Measurements from ENCODE around the gene ADAT1.

ADAT1 gene, protein sequence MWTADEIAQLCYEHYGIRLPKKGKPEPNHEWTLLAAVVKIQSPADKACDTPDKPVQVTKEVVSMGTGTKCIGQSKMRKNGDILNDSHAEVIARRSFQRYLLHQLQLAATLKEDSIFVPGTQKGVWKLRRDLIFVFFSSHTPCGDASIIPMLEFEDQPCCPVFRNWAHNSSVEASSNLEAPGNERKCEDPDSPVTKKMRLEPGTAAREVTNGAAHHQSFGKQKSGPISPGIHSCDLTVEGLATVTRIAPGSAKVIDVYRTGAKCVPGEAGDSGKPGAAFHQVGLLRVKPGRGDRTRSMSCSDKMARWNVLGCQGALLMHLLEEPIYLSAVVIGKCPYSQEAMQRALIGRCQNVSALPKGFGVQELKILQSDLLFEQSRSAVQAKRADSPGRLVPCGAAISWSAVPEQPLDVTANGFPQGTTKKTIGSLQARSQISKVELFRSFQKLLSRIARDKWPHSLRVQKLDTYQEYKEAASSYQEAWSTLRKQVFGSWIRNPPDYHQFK

DNA sequence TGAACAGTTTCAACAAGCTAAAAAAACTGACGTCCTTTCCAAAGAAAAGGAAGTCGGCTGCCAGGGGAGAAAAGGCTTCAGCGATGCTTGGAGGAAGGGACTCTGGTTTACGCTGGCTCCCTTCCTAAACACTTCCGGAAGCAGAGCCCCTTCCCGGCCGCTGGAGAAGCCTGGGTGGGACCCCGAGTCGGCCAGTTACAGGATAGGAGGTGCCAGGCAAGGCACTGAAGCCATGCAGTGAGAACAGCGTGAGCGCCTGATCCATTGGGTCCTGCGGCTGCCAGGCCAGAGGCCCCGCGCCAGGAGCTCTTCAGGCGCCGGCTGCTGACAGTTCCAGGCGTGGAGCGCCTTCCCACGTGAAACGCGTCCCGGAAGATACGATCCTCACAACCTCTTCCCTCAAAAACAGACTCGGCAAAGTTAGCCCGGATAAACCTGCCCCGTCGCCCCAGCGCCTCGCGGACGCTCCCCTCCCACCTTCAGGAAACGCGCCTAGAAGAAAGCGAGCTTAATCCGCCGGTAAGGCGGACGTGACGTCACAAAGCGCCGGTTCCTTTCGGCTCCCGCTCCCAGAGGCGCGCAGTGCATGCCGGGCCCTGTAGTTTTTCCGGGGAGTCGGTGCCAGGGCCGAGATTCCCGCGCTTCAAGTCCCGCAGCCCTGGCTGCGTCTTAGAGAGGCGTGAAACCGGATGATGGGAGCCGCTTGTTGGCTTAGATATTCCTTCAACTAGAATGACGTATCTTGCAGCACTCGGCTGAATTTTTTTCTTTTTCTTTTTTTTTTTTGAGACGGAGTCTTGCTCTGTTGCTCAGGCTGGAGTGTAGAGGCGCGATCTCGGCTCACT is at the start of gene ADAT1:
TSS of gene ADAT1 (minus strand) at position 521 of the 845 bp plus-strand sequence. CDS start 2,482 bp downstream, outside the sequence.
- DNase-seq, result peak; percentile 88 to 95

DNA sequence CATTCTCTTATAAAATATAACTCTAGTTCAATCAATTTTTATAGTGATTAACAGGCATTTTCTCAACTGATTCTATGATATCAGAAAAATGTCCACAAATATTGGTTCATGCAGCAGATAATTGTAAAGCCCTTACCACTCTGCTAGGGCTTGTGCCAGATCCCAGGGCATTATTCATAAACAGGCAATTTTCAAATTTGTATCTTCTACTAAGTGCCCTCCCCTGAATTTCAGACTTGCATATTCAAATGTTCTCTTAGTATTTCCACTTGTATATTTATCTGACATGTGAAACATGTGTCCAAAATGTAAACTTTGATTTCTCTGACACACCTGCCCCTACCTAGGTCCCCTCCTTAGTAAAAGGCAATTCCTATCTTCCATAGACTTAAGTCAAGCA is 44.4 kb upstream of the ADAT1 start:
- no peak for DNase-seq

DNA sequence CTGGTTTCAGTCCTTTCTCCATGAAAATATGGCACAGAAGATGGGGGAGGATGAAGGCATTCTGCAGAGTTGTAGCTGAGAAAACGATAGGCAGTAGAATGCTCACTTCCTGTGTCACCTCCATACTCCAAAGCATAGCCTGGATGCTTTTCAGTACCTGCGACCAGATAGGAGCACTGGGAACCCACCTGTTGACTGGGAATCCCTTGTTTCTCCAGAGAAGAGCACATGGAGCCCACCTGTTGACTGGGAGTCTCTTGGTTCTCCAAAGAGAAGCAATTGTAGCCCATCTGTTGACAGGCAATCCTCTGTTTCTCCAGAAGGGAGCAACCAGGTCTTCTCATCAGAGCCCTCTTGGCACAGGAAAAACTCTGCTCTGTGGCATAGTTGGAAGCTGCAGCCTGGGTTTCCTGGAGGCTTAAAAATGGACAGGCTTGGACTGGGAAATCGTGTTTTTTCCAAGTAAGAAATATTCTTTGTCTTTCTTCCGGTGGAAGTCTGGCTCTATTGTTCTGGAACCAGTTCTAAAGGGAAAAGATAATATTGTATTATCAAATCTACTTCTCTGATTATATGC is 37.7 kb upstream of the ADAT1 start:
- no peak for DNase-seq

DNA sequence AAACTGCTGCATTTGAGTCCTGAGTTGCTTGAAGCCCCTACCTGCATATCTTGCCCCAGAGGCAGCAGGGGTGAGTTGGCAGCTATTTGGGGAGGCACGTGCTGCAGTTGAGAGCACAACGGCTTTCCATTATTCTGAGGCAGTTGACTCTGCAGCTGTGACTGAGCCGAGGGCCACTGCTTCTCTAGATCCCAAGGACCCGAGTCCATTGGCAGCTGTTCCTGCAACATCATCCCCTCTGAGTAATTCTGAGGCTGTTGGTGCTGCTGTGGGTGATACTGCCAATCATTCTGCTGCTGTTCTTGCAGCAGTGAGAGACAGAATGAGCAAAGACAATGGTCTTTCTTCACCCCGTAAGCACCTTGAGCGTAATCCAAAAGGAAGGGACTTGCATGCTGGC is 37.2 kb upstream of the ADAT1 start:
- DNase-seq, result no peak

DNA sequence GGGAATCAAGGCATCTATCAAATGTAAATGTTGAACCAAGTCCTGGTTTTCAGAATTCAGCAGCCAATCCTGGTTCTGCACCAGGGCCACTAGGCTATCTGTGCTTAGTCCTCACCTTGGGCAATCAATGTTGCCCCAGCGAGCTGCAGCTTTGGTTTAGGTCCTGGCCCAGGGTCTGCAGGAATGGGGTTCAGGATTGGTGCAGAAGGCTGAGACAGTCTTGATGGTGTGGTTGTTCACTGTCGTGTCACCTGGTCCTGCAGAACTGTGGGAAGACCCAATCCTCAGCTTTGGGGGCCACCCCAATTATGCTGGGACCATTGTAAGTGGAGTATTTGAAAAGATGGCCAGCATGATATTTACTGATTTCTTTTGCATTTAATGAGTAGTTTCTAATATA is 35.1 kb upstream of the ADAT1 start:
- DNase-seq, result no peak

DNA sequence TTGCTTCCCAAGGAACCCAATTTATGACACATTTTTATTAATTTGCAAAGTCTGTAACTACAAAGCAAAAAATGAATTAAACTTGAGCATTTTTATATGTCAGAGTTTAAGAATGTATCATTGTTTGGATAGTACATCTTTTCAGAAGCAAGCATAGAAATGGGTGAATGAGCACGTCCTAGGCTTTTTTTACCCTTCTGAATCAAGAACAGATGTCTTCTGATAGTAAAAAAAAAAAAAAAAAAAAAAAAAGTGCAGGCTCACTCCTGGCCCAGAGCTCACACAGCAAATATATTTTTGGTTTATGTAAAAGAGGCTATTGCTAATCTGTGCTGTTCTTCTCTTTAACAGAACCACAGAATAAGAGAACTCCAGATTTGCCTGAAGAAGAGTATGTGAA is 30.8 kb upstream of the ADAT1 start:
- DNase-seq, result no peak

DNA sequence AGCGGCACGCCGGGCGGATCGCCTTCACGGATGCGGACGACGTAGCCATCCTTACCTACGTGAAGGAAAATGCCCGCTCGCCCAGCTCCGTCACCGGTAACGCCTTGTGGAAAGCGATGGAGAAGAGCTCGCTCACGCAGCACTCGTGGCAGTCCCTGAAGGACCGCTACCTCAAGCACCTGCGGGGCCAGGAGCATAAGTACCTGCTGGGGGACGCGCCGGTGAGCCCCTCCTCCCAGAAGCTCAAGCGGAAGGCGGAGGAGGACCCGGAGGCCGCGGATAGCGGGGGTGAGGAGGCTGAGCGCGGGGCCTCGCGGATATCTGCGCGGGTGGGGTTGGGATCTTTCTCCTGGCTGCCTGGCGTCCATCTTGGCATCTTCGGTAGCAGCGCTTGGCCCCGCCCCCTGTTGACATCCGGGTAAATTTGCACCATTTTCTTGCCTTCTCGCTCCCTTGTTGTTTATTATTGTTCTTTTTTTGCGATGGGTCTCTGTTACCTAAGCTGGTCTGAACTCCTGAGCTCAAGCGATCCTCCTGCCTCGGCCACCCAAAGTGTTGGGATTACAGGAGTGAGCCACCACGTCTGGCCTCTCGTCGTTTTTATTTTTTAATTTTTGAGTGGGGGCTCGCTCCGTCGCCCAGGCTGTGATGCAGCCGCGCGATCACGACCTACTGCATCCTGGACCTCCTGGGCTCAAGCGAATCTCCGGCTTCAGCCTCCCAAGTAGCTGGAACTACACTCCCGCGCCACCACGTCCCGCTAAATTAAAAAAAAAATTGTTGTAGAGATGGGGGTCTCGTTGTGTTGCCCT is 25.4 kb upstream of the ADAT1 start:
- DNase-seq, result peak in 1 of 2 experiments; percentile 45

DNA sequence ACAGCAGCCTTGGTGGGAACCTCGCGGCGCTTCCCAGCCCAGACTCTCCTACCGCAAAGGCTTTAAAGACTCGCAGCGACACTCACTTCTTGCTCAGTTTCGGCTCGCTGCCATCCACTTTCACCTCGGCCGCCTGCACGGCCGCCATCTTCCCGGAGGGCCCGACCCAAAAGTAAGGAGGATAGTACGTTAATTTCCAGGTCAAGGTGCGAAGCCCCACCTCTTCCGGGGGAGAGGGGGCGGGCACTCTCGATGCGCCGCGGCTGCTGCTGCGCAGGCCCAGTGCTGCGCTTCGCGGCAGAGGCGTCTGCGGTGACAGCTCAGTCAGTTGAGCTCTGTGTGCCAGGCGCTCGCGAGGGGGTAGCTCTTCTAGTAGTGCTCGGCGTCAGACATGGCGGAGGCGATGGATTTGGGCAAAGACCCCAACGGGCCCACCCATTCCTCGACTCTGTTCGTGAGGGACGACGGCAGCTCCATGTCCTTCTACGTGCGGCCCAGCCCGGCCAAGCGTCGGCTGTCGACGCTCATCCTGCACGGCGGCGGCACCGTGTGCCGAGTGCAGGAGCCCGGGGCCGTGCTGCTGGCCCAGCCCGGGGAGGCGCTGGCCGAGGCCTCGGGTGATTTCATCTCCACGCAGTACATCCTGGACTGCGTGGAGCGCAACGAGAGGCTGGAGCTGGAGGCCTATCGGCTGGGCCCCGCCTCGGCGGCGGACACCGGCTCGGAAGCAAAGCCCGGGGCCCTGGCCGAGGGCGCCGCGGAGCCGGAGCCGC is 24.6 kb upstream of the ADAT1 start, which contains the start of the genes KARS1 and TERF2IP:
TSS of gene KARS1 (minus strand) at position 174 of the 773 bp plus-strand sequence. CDS start at position 148, 26 bp downstream.
TSS of gene TERF2IP (plus strand) at position 282 of the 773 bp plus-strand sequence. CDS start at position 392, 110 bp downstream.
- DNase-seq, result peak; percentile 57 to 85

DNA sequence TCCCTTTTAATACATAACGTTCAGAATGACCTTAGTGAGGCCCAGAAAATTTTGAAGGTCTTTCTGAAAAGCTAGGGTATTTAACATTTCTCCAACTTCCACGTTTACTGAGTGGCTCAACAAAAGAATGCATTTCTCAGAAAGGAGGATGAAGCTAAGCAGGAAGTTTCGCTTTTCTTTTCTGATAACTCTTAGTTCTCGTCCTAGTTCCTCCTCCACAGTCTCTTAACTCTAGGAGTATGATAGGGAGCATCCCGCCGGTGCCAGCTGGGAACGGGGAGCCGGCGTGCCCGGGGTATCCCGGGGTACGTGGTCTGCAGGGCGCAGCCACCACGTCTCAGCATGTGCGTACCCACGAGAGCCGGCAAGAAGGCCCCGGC is 24.0 kb upstream of the ADAT1 start:
- no peak for DNase-seq

DNA sequence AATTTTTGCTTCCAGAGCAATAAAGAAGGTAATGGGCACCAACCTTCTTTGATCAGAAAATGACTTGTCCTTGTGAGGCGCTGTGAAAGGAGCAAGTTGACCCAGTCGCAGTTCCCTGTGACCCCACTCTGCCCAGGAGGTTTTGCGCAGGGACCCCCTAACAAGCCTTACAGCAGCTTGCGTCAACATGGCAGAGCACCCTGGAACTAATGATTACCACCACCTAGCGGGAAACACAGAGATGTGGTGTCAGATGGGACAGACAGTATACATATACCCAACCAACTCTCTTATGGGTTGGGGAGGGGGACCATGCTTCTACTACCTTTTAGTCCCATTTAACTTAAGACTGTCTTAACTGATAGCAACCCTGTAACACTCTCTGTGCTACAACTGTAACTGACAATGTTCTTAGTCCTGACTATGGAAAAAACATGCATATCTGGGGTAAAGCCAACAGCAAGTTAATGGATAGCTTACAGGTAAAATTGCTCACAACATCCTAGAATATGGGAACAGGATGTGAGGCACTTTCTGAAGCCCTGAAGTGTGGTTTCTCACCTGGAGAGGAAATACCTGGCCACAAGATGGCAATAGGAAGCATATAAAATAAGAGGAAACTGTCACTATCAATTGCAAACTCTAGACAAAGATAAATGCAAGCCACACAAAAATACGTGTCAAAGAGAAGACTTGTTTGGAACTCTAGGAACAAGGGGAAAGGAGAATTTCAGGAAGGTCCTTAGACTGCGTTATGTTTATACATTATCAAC is 21.3 kb upstream of the ADAT1 start:
- no peak for DNase-seq

DNA sequence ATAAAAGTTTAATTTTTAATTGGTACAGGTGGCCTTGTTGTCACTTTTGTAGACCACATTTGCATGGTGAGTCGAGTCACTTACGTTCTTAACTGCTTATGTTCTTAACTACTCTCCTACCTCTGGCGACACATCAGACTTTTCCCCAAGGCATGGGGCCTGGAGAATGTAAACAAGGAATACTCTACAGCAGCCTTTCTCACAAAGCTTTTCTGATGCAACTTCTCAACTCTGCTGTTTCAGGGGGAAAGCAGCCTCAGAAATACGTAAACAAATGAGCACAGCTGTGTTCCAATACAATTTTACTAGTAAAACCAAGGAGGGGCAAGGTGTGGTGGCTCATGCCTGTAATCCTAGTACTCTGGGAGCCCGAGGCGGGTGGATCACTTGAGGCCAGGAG is 17.5 kb upstream of the ADAT1 start:
- no peak for DNase-seq

DNA sequence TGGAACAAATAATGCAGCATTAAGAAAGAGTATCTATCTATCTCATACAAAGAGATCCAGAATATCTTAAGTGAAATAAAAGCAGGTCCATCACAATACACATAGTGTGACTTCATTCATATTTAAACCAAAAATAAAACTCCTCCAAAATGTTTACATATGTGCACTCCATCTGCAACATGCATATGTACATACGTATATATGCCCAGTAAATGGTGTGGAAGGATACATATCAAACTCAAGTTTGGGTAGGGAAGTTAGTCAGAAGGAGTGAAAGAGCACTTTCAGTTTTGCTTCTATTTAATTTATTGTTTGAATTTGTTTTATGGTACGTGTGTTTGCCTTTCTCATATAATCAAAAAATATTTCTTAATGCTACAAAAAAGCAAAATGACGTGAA is 12.0 kb upstream of the ADAT1 start:
- DNase-seq, result no peak

DNA sequence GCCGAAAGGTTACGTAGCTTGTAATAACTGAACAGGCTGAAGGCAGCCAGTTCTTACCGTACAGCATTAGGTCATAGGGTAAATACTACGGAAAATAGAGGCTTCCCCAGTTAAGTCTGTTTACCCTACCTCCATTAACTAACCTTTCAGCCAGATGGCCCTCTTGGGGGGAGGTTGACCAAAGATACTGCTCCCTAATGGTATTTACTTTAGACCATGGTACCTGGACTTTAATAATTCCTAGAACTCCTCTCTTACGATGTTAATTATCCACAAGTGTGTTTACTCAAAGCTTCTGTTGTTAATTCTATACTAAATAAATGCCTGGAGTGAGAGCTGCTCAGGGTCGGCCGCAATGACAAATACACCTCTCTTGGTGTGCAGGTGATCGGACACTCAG is 9.8 kb upstream of the ADAT1 start:
- DNase-seq, result no peak

DNA sequence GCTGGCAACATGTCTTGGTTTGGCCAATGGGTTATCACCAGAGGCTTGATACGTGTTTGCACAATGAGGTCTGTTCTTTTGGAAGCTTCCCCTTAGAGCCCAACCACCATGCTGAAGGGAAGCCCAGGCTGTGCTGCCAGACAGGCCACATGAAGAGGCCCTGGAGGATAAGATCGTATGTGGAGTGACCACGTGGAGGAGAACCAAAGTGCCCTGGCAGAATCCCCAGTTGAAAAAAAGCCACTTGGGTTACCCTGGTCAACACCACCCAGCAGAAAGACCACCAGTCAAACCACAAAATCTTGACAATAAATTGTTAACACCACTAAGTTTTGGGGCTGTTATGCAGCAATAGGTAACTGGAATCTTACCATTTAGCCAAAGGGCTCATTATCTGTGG is 7.0 kb upstream of the ADAT1 start:
- no peak for DNase-seq

DNA sequence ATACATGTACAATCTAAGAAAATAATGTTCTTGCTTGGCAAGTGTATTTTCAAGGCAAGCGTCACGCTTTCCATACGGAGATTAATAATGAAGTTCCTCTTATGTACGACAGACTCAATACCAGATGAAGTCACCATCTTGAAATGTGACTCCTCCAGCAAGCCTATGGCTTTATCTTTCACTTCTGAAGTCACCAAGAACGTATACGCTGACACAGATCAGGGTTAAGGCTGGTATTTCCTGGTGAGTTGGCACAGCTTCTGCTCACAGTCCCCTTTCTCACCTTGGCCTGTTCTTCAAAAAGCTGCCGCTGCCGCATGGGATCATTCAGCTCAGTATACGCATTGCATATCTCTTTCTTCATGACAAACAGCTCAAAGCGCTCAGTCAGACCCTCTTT is 6.1 kb upstream of the ADAT1 start:
- DNase-seq, result no peak

DNA sequence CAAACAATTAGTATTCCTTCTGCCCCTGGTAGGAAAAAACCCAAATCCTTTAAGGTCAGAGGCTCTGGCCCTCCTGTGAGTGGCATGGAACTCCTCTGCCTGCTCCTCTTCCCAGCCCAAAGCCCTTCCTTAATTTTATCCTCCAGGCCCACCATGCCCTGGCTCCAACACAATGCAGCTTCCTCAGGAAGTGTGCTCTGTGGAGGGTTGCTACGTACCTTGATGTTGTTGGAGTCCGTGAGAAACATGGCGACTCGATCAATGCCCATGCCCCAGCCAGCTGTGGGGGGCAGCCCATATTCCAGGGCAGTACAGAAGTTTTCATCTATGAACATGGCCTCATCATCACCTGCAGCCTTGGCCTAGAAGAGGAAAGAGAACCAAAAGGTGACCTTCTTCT is 5.3 kb upstream of the ADAT1 start:
- no peak for DNase-seq

DNA sequence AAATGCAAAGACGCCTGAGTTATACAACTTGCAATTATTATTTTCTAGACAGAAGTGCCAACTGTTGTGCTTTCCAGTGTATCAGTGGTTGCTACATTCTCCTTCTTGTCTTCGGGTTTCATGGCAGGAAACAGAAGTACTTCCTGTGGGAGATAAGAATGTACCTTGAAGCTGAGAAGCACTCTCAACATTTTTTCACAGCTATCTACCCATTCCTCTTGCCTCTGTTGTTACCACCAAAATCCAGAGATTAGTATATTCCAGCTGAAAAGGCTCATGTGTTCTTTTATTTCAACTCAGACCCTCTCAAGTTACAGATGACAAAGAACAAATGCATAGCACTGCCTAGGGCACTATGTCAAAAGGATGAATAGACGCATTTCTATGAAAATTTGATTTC is 4.8 kb upstream of the ADAT1 start:
- DNase-seq, result no peak

DNA sequence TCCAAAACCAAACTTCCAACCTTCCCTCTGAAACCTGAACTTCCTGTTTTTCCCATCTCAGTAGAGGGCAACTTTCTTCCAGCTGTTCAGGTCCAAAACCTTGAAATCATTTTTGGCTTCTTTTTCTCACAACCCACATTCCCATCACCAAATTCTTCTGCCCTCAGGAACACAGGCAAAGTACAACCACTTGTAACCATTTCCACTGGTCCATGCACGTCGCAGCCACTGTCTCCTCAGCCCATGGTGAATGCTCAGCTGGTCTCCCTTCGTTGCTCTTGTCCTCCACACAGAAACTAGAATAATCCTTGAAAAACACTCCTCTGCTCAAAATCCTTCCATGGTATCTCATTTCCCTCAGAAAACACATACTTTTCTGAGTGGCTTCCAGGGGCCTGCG is 3.7 kb upstream of the ADAT1 start:
- DNase-seq, result no peak

DNA sequence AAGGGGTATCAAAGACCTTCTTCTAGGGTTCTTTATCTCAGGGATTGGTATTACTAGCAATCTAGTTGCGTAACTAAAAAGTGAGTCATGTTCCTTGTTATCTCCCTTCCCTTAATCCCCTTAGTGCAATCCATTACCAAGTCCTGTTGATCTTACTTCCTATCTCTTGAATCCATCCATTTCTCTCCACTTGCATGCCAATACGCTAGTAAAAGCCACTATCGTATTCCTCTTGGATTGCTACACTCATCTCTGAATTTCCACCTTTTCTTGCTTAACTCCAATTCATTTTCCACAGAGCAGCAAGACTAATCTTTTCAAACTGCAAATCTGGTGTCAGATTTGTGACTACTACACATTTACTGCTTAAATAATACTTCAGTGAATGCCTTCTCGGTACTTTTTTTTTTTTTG is 1.8 kb upstream of the ADAT1 start:
- DNase-seq, result no peak

DNA sequence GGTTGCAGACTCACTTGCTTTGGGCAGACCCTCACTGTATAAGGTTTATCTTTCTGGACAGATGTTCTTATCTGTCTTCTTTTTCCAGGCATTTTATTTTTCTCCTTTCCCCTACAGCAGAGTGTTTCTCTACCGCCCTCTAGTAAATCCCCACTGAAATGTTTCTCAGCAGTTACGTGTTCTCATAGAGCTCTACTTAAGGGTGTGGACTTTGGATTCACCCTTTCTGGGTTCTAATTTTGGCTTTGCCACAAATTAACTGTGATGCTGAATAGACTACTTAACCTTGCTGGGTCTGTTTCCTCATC is 2.0 kb downstream of the ADAT1 start:
- DNase-seq, result peak in 1 of 2 experiments; percentile 21
